K562 (cell line): Measurements from ENCODE around the gene RFWD3. TPM values are rescaled to one million over a fixed set of nuclear protein-coding genes. Genes with fewer than 3 reads are reported as not detected.

Experiments used
- ATAC-seq: fragments of 200-7000 bp; cut with Tn5 transposase; 3 replicates; pipeline ENCODE4 v1.9.1; 2020; ENCODE audit warnings: moderate library complexity
- BruUV-seq: library from RNA; stranded (reverse); fragments of 400-500 nt; replicated peaks from 2 replicates; lab custom pipeline; 2021; lab: Mats Ljungman, UMichigan
- CTCF ChIA-PET: fragments of 300-600 bp; formaldehyde crosslinking; extraction: SDS; loops from one replicate; lab custom pipeline; 2021; ENCODE audit warnings: low intra/inter-chr PET ratio; lab: Yijun Ruan, JAX
- POLR2A ChIA-PET: fragments of 300-600, 350-650 bp; sonication (Branson Sonifier 250); formaldehyde crosslinking; extraction: SDS; loops from one replicate; lab custom pipeline; 2021; ENCODE audit warnings: antibody characterized with exemption, inconsistent platforms; lab: Yijun Ruan, JAX
- DNase-seq, 4 experiments: peaks; one replicate each; pipeline versions ENCODE4 v3.0.0 to v3.0.0-alpha.2; 2011 to 2018; ENCODE audit warnings: low spot score in 3 of 4, mixed read lengths in 3 of 4; ENCODE audit errors: extremely low read depth in 1 of 4
- FAIRE-seq: peaks from 2 replicates; lab custom pipeline; 2011; peaks lifted over from hg19 to GRCh38; lab: Jason Lieb, UNC
- H2AFZ ChIP-seq: 2 replicates; pipeline ENCODE4 v1.6.0; 2011; ENCODE audit warnings: low read depth, low read length, control low read depth, inconsistent platforms
- H3K27ac ChIP-seq: fragments of 200-600 bp; 3 replicates; pipeline ENCODE4 v1.8.0; 2011; ENCODE audit warnings: low read depth, mild to moderate bottlenecking, control low read depth, inconsistent platforms, low read length, moderate library complexity, mixed read lengths; ENCODE audit errors: extremely low read depth
- H3K27me3 ChIP-seq, 2 experiments: fragments of 300-600 bp in 1 of 2; 2 replicates in 1 of 2; 3 replicates in 1 of 2; pipeline versions ENCODE4 v1.6.0 to v1.8.0; 2011; ENCODE audit warnings: inconsistent platforms in 2 of 2, low read length in 2 of 2, mild to moderate bottlenecking in 1 of 2, mixed read lengths in 1 of 2, moderate library complexity in 1 of 2; ENCODE audit not compliant: control insufficient read depth in 2 of 2, insufficient read depth in 2 of 2
- H3K36me3 ChIP-seq: fragments of 300-600 bp; 3 replicates; pipeline ENCODE4 v1.8.0; 2011; ENCODE audit warnings: mild to moderate bottlenecking, low read length, inconsistent platforms; ENCODE audit not compliant: control insufficient read depth, insufficient read depth
- H3K4me1 ChIP-seq, 2 experiments: fragments of 200-600 bp in 1 of 2; replicated peaks in 1 of 2; 2 replicates in 1 of 2; 3 replicates in 1 of 2; pipeline versions ENCODE4 v1.5.1 to v1.8.0; 2011; ENCODE audit warnings: inconsistent platforms in 2 of 2, low read length in 2 of 2, mild to moderate bottlenecking in 1 of 2, mixed read lengths in 1 of 2, moderate library complexity in 1 of 2; ENCODE audit not compliant: control insufficient read depth in 2 of 2, insufficient read depth in 2 of 2
- H3K4me2 ChIP-seq: 2 replicates; pipeline ENCODE4 v1.6.1; 2011; ENCODE audit warnings: low read length, control low read depth, inconsistent platforms, mixed read lengths; ENCODE audit not compliant: insufficient read depth
- H3K4me3 ChIP-seq: fragments of 200-600 bp; sonication (generic), shearing (Covaris generic); 2 replicates; pipeline ENCODE4 v1.5.1; 2016; ENCODE audit warnings: control low read depth, inconsistent platforms
- H3K79me2 ChIP-seq: fragments of 200-600 bp; 3 replicates; pipeline ENCODE4 v1.8.0; 2011; ENCODE audit warnings: low read length, inconsistent platforms; ENCODE audit not compliant: control insufficient read depth, insufficient read depth
- H3K9ac ChIP-seq, 2 experiments: 2 replicates each; pipeline versions ENCODE4 v1.6.0 to v1.6.1; 2011; ENCODE audit warnings: low read depth in 2 of 2, low read length in 2 of 2, control low read depth in 1 of 2, inconsistent platforms in 1 of 2, mild to moderate bottlenecking in 1 of 2, mixed read lengths in 1 of 2; ENCODE audit not compliant: insufficient read depth in 1 of 2
- H3K9me1 ChIP-seq: one replicate; pipeline ENCODE4 v1.6.0; 2011; ENCODE audit warnings: inconsistent platforms, mild to moderate bottlenecking, low read length, moderate library complexity; ENCODE audit not compliant: control insufficient read depth, insufficient read depth
- H3K9me3 ChIP-seq: replicated peaks from 2 replicates; pipeline ENCODE4 v1.5.1; 2011; ENCODE audit warnings: low read depth, low read length, inconsistent platforms; ENCODE audit not compliant: control insufficient read depth, insufficient read depth
- H4K20me1 ChIP-seq: replicated peaks from 2 replicates; pipeline ENCODE4 v1.6.1; 2011; ENCODE audit warnings: low read length, inconsistent platforms, mixed read lengths; ENCODE audit not compliant: control insufficient read depth, insufficient read depth
- BCOR ChIP-seq: fragments of 450-650 bp; IDR thresholded peaks from 2 replicates; pipeline ENCODE4 v1.6.1; 2016
- CCNT2 ChIP-seq: IDR thresholded peaks from 2 replicates; pipeline ENCODE4 v1.6.1; 2011; ENCODE audit warnings: borderline replicate concordance, low read depth, mild to moderate bottlenecking, moderate library complexity, mixed read lengths, low read length; ENCODE audit not compliant: insufficient read length; ENCODE audit errors: extremely low read depth
- HOXB6 ChIP-seq: fragments of 250-450 bp; sonication (Bioruptor Pico); IDR thresholded peaks from 2 replicates; pipeline ENCODE4 v1.5.1; 2022; ENCODE audit warnings: mild to moderate bottlenecking, borderline replicate concordance
- KHSRP ChIP-seq: fragments of 450-650 bp; IDR thresholded peaks from 2 replicates; pipeline ENCODE4 v1.6.1; 2017
- MCM7 ChIP-seq, 2 experiments: fragments of 450-650 bp; IDR thresholded peaks; 2 replicates each; pipeline ENCODE4 v1.6.1; 2016 to 2018
- MEIS2 ChIP-seq: fragments of 450-650 bp; IDR thresholded peaks from 2 replicates; pipeline ENCODE4 v1.6.1; 2014; ENCODE audit warnings: mild to moderate bottlenecking; ENCODE audit not compliant: partially characterized antibody
- NFRKB ChIP-seq: fragments of 450-650 bp; IDR thresholded peaks from 2 replicates; pipeline ENCODE4 v1.6.1; 2016; ENCODE audit warnings: low read depth
- PHB ChIP-seq: fragments of 250-450 bp; sonication (Bioruptor Pico); IDR thresholded peaks from 2 replicates; pipeline ENCODE4 v1.5.0; 2021
- PTBP1 ChIP-seq: fragments of 200-400 bp; formaldehyde crosslinking; IDR thresholded peaks from 2 replicates; pipeline ENCODE4 v1.6.1; 2017; ENCODE audit warnings: low read depth, low read length
- TSC22D4 ChIP-seq: fragments of 450-650 bp; IDR thresholded peaks from 2 replicates; pipeline ENCODE4 v1.6.1; 2016; ENCODE audit warnings: missing genetic modification characterization, missing biosample characterization, control low read depth
- ZNF165 ChIP-seq: fragments of 250-450 bp; sonication (Bioruptor Pico); IDR thresholded peaks from 2 replicates; pipeline ENCODE4 v1.4.0; 2020; ENCODE audit warnings: borderline replicate concordance
- ZNF24 ChIP-seq: fragments of 450-650 bp; IDR thresholded peaks from 2 replicates; pipeline ENCODE4 v1.6.1; 2016
- ZNF3 ChIP-seq: fragments of 250-450 bp; sonication (Bioruptor Pico); IDR thresholded peaks from 2 replicates; pipeline ENCODE4 v1.5.0; 2021; ENCODE audit warnings: mild to moderate bottlenecking, moderate library complexity
- ZNF583 ChIP-seq: fragments of 250-450 bp; sonication (Bioruptor Pico); IDR thresholded peaks from 2 replicates; pipeline ENCODE4 v1.4.0; 2020
- WGBS: fragments of 100-300 bp; shearing (Covaris generic); methylation state at CpG from one replicate; pipeline ENCODE4 v1.1.6; 2016; ENCODE audit warnings: low coverage, mixed read lengths; ENCODE audit not compliant: insufficient coverage; ENCODE audit errors: missing lambda C conversion rate; 5-methylcytosine and 5-hydroxymethylcytosine counted together
- in situ Hi-C: fragments of 300-500 bp; cut with MboI; formaldehyde crosslinking; loops from 4 replicates; pipeline ENCODE4 v1.15.0; 2018; ENCODE audit warnings: inconsistent platforms, mixed read lengths
- intact Hi-C: fragments of 100-400 bp; cut with micrococcal nuclease; formaldehyde crosslinking; loops from 2 replicates; pipeline ENCODE4 v1.14.2; 2022
- polyA plus RNA-seq, 8 experiments: library from polyadenylated mRNA; depleted of rRNA in 4 of 8; stranded (reverse) in 5 of 8; unstranded in 3 of 8; fragments of >200 nt; fragmentation: Nextera tagmentation in 2 of 8; fragmentation: Illumina TruSeq in 1 of 8; extraction: Ambion mirVana in 2 of 8; extraction: Trizol in 1 of 8; gene quantifications; 2 replicates each; pipeline versions ENCODE4 v1.2.1 to v1.2.3, GENCODE V29; 2011 to 2014; ENCODE audit warnings: inconsistent platforms in 1 of 8, missing spikeins in 1 of 8
- total RNA-seq, 7 experiments: library from RNA; depleted of rRNA in 6 of 7; stranded (reverse); fragments of >200 nt in 6 of 7; fragmentation: Illumina TruSeq in 2 of 7; extraction: Trizol in 2 of 7; gene quantifications; 2 replicates each; pipeline versions ENCODE4 v1.2.1 to v1.2.3, GENCODE V29; 2011 to 2021; ENCODE audit warnings: low replicate concordance in 1 of 7
- TF ChIP-seq, protein P1 (sequence below): IDR thresholded peaks from 2 replicates; pipeline ENCODE4 v1.6.1; 2011; ENCODE audit not compliant: insufficient read length; ENCODE audit errors: extremely low read depth
- TF ChIP-seq, protein P2 (sequence below): fragments of 450-650 bp; formaldehyde crosslinking; IDR thresholded peaks from 2 replicates; pipeline ENCODE4 v1.4.0; 2020; ENCODE audit warnings: mild to moderate bottlenecking, moderate library complexity

RFWD3 gene
- total and polyA plus RNA-seq, 9 of the 15 experiments (the other 6 are each of a cell fraction or from before 2014, with no cell fraction given): 20.8 to 121 (median 79.0) TPM

- TF ChIP-seq ZNF3 (no peak), PHB (CRISPR knock-in tag) (no peak), ZNF583 (CRISPR knock-in tag) (no peak), ZNF24 (no peak), MCM7 (IDR thresholded peaks at IDR 0.05) (no peak), CCNT2 (no peak)
Measured at GRCh38 chr16:74677868-74678267, 11.2 kb upstream of the RFWD3 start (continued).

DNA sequence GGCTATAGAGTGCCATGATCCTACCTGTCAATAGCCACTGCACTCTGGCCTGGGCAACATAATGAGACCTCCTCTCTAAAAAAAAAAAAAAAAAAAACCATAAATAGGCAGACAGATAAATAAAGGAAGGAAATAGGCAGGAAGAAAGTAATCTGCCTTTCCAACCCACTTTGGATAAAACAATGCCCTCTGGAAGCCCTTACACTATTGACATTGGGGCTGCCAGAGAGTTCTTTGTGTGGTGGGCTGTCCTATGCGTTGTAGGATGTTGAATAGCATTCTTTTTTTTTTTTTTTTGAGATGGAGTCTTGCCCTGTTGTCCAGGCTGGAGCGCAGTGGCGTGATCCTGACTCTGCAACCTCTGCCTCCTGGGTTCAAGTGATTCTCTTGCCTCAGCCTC is 7.2 kb upstream of the RFWD3 start:
- ChIA-PET POLR2A (interaction anchor here (0.7 kb wide), 1 partner anchor 78 kb away, joined by 4 read pairs; no protein-coding TSS in a partner anchor), CTCF (no interaction called here)
- FAIRE-seq (no peak), DNase-seq (no peak), ATAC-seq (no peak)
- H3K9ac ChIP-seq: no peak overlapping the region
- no peaks in the 10 kb centered on the region for H3K9me3 ChIP-seq
- intact Hi-C loops: no loop called here
- no peak overlapping the region for H3K4me2 ChIP-seq
- H2AFZ ChIP-seq: no peak overlapping the region
- no peaks in the 10 kb centered on the region for H3K79me2 ChIP-seq
- no peaks in the 10 kb centered on the region for H3K9me1 ChIP-seq
- 46% methylated on average over 3 of the region's 3 CpGs for WGBS
- BruUV-seq: no TSS peak
- in situ Hi-C loops: no loop called here
- H3K27me3 ChIP-seq: peaks cover 0 to 1% of the 10 kb centered on the region in 2 experiments; a peak in 1 of 5 replicates
- H4K20me1 ChIP-seq: no peaks in the 10 kb centered on the region
- H3K27ac ChIP-seq: no peak overlapping the region
- no peaks in the 10 kb centered on the region for H3K4me1 ChIP-seq
- no peak overlapping the region for H3K4me3 ChIP-seq
- H3K36me3 ChIP-seq: no peaks in the 10 kb centered on the region
- TF ChIP-seq NFRKB (no peak), HOXB6 (CRISPR knock-in tag) (no peak), TSC22D4 (tag) (no peak), MEIS2 (no peak), ZNF165 (CRISPR knock-in tag) (no peak), KHSRP (no peak), PTBP1 (no peak), BCOR (no peak)
- TF ChIP-seq, protein P1, sequence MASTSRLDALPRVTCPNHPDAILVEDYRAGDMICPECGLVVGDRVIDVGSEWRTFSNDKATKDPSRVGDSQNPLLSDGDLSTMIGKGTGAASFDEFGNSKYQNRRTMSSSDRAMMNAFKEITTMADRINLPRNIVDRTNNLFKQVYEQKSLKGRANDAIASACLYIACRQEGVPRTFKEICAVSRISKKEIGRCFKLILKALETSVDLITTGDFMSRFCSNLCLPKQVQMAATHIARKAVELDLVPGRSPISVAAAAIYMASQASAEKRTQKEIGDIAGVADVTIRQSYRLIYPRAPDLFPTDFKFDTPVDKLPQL: no peak
- TF ChIP-seq, protein P2, sequence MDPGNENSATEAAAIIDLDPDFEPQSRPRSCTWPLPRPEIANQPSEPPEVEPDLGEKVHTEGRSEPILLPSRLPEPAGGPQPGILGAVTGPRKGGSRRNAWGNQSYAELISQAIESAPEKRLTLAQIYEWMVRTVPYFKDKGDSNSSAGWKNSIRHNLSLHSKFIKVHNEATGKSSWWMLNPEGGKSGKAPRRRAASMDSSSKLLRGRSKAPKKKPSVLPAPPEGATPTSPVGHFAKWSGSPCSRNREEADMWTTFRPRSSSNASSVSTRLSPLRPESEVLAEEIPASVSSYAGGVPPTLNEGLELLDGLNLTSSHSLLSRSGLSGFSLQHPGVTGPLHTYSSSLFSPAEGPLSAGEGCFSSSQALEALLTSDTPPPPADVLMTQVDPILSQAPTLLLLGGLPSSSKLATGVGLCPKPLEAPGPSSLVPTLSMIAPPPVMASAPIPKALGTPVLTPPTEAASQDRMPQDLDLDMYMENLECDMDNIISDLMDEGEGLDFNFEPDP (CRISPR knock-in tag): no peak
